ENCODE results near the gene HYOU1.
A peak's percentile ranks its signal among the peaks of the same experiment; 100 is the strongest.
"Not testable (repeated sequence)": the region's sequence is repeated elsewhere in the genome, so short reads cannot be mapped to it uniquely, and the experiment has no call there.

The HYOU1 gene

GRCh38 chr11:119057000-119057769 is at the start of gene HYOU1:
HYOU1 (minus strand) TSS chr11:119057205; CDS start chr11:119056160, 1,045 bp downstream.
- DNase-seq, result peak; percentile 98

GRCh38 chr11:119103793-119104192 is 46.8 kb upstream of the HYOU1 start:
- no peak for DNase-seq

GRCh38 chr11:119103161-119103664 is 46.2 kb upstream of the HYOU1 start:
- not testable (repeated sequence) for DNase-seq

GRCh38 chr11:119101759-119102423 is 44.9 kb upstream of the HYOU1 start, which contains the start of gene DPAGT1:
DPAGT1 (minus strand) TSS chr11:119101853; CDS start chr11:119101655, 198 bp downstream.
- DNase-seq, result peak; percentile 96

- DNase-seq, result no peak
Measured at GRCh38 chr11:119100994-119101758, 44.2 kb upstream of the HYOU1 start.

GRCh38 chr11:119100246-119100970 is 43.4 kb upstream of the HYOU1 start:
- DNase-seq, result no peak

GRCh38 chr11:119099711-119100110 is 42.7 kb upstream of the HYOU1 start:
- no peak for DNase-seq

GRCh38 chr11:119095066-119095880 is 38.3 kb upstream of the HYOU1 start:
- DNase-seq, result peak; percentile 100

GRCh38 chr11:119094816-119095065 is 37.7 kb upstream of the HYOU1 start:
- no peak for DNase-seq

GRCh38 chr11:119093942-119094815 is 37.2 kb upstream of the HYOU1 start:
- peak; percentile 53 for DNase-seq

- no peak for DNase-seq
Measured at GRCh38 chr11:119092880-119093842, 36.2 kb upstream of the HYOU1 start.

GRCh38 chr11:119091966-119092879 is 35.2 kb upstream of the HYOU1 start:
- no peak for DNase-seq

GRCh38 chr11:119091178-119091577 is 34.2 kb upstream of the HYOU1 start:
- DNase-seq, result no peak

GRCh38 chr11:119089319-119089718 is 32.3 kb upstream of the HYOU1 start:
- no peak for DNase-seq

GRCh38 chr11:119088406-119088805 is 31.4 kb upstream of the HYOU1 start:
- no peak for DNase-seq

GRCh38 chr11:119087747-119088241 is 30.8 kb upstream of the HYOU1 start:
- DNase-seq, result no peak

- DNase-seq, result no peak
Measured at GRCh38 chr11:119087123-119087522, 30.1 kb upstream of the HYOU1 start.

GRCh38 chr11:119085437-119085847 is 28.4 kb upstream of the HYOU1 start:
- no peak for DNase-seq
